Gastroesophageal sphincter (tissue), 3 donors: ENCODE data around the gene FAM236B.
"Not testable (repeated sequence)": the region's sequence is repeated elsewhere in the genome, so short reads cannot be mapped to it uniquely, and the experiment has no call there.

Experiments used
- POLR2A ChIP-seq, 2 donors: fragments of 450-650 bp; IDR thresholded peaks; one replicate each; pipeline ENCODE4 v1.6.1; 2017; ENCODE audit warnings: antibody characterized with exemption in 2 of 2, mild to moderate bottlenecking in 2 of 2, moderate library complexity in 1 of 2
- POLR2AphosphoS5 ChIP-seq: sonication (generic); formaldehyde crosslinking; IDR thresholded peaks from one replicate; pipeline ENCODE4 v1.6.1; 2017; ENCODE audit warnings: antibody characterized with exemption
- TF ChIP-seq, protein P1 (sequence below), 4 experiments: fragments of 200-600 bp in 2 of 4; fragments of 450-650 bp in 2 of 4; sonication (generic) in 1 of 4; IDR thresholded peaks; one replicate each; pipeline ENCODE4 v1.5.1; 2017 to 2019; ENCODE audit warnings: antibody characterized with exemption in 4 of 4, mild to moderate bottlenecking in 2 of 4, moderate library complexity in 2 of 4

DNA sequence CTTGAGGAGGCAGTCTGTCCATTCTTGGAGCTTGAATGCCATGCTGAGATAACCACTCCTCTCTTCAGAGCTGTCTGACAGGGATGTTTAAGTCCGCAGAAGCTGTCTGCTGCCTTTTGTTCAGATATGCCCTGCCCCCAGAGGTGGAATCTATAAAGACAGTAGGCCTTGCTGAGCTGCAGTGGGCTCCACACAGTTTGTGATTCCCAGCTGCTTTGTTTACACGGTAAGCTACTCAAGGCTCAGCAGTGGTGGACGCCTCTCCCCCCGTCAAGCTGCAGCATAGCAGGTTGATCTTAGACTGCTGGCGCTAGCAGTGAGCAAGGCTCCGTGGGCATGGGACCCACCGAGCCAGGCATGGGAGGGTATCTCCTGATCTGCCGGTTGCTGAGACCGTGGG lies 22.0 kb downstream of the FAM236B start:
- TF ChIP-seq POLR2AphosphoS5; POLR2A (IDR thresholded peaks at IDR 0.05): not testable (repeated sequence)
- TF ChIP-seq, protein P1, sequence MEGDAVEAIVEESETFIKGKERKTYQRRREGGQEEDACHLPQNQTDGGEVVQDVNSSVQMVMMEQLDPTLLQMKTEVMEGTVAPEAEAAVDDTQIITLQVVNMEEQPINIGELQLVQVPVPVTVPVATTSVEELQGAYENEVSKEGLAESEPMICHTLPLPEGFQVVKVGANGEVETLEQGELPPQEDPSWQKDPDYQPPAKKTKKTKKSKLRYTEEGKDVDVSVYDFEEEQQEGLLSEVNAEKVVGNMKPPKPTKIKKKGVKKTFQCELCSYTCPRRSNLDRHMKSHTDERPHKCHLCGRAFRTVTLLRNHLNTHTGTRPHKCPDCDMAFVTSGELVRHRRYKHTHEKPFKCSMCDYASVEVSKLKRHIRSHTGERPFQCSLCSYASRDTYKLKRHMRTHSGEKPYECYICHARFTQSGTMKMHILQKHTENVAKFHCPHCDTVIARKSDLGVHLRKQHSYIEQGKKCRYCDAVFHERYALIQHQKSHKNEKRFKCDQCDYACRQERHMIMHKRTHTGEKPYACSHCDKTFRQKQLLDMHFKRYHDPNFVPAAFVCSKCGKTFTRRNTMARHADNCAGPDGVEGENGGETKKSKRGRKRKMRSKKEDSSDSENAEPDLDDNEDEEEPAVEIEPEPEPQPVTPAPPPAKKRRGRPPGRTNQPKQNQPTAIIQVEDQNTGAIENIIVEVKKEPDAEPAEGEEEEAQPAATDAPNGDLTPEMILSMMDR (IDR thresholded peaks at IDR 0.05), result not testable (repeated sequence)
